PFSK-1 (cell line): ENCODE results near the gene CUX1.

Experiments
- FOXP2 ChIP-seq: optimal IDR thresholded peaks from 2 replicates; pipeline ENCODE3; 2011; ENCODE audit warnings: borderline replicate concordance, control low read depth, inconsistent platforms; ENCODE audit not compliant: insufficient read depth; ENCODE audit errors: extremely low read length, extremely low read depth
- POLR2AphosphoS5 ChIP-seq: IDR thresholded peaks from 2 replicates; pipeline ENCODE4 v1.6.1; 2012; ENCODE audit warnings: low read depth, mild to moderate bottlenecking, control low read depth, low read length, moderate library complexity
- REST ChIP-seq, 2 experiments: IDR thresholded peaks; 2 replicates each; pipeline versions ENCODE4 v1.6.1 to v1.8.0; 2011 to 2012; ENCODE audit warnings: low read depth in 2 of 2, low read length in 2 of 2, control low read depth in 1 of 2, inconsistent platforms in 1 of 2, mild to moderate bottlenecking in 1 of 2, moderate library complexity in 1 of 2; ENCODE audit not compliant: insufficient read depth in 1 of 2
- SIN3A ChIP-seq: IDR thresholded peaks from 2 replicates; pipeline ENCODE4 v1.6.1; 2012; ENCODE audit warnings: mild to moderate bottlenecking, low read length, moderate library complexity, borderline replicate concordance; ENCODE audit not compliant: insufficient read depth
- TAF1 ChIP-seq: IDR thresholded peaks from 2 replicates; pipeline ENCODE4 v1.6.1; 2012; ENCODE audit warnings: low read length, control low read depth, borderline replicate concordance; ENCODE audit not compliant: insufficient read depth

Gene CUX1

DNA sequence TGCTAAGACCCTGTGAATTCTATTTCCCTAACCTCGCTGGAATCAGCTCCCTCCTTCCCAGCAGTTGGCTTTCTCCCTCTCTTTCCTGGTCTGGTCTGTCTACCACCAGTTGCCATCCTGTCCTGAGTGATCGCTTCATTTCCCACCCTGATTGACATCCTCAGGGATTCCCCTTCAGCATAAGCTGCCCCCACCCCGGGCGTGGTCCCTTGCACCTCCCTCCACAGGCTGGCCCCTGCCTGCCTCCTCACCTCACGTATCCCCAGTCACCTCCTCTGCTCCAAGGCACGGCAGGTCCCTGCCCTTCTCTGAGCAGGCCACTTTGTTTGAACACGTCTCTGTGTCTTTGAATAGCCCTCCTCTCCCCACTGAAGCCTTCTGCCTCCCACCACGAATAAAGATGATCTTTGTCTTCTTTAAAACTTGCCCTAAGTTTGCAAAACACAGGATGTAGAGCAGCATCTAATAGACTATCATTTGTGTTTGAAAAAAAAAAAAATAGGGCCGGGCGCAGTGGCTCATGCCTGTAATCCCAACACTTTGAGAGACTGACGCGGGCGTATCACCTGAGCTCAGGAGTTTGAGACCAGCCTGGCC lies 233.5 kb downstream of the CUX1 start:
- TF ChIP-seq REST (IDR thresholded peaks at IDR 0.05; ENCODE audit: insufficient read depth in 1 of 2, low read depth in 2 of 2, low read length in 2 of 2) (no peak), FOXP2 (no peak), TAF1 (no peak), SIN3A (no peak), POLR2AphosphoS5 (no peak)

DNA sequence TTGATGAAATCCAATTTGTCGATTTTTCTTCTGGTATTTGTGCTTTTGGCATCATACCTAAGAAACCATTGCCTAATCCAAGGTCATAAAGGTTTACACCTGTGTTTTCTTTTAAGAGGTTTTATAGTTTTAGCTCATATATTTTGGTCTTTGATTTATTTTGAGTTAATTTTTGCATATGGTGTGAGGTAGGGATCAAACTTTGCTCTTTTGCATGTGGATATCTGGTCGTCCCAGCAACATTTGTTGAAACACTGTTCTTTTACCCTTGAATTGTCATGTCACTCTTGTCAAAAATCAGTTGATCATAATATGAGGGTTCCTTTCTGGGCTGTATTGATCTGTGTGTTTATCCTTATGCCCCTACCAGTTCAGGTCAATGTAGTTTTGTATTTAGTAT lies 236.7 kb downstream of the CUX1 start:
- TF ChIP-seq TAF1 = no peak
- TF ChIP-seq POLR2AphosphoS5 = no peak
- no peak for TF ChIP-seq FOXP2
- no peak for TF ChIP-seq REST (IDR thresholded peaks at IDR 0.05; ENCODE audit: insufficient read depth in 1 of 2, low read depth in 2 of 2, low read length in 2 of 2)
- no peak for TF ChIP-seq SIN3A

- no peak for TF ChIP-seq FOXP2
- TF ChIP-seq SIN3A = no peak
- TF ChIP-seq TAF1 = no peak
- no peak for TF ChIP-seq POLR2AphosphoS5
- TF ChIP-seq REST (IDR thresholded peaks at IDR 0.05; ENCODE audit: insufficient read depth in 1 of 2, low read depth in 2 of 2, low read length in 2 of 2) = no peak
Observed at GRCh38 chr7:102055181-102055976, 238.0 kb downstream of the CUX1 start.

DNA sequence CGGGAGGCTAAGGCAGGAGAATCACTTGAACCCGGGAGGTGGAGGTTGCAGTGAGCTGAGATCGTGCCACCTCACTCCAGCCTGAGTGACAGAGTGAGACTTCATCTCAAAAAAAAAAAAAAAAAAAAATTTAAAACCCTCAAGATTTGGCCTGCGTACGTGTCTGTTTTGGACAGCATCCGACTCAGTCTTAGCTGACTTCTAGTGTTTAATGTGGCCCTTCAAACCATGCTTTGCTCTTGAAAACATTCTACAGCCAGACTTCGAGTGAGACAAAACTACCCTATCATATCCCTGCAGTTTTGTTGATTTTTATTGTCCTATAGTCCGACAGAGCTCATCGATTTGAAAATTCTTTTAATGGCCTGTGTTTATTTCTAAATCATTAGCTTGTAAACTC lies 242.1 kb downstream of the CUX1 start:
- TF ChIP-seq REST (IDR thresholded peaks at IDR 0.05; ENCODE audit: insufficient read depth in 1 of 2, low read depth in 2 of 2, low read length in 2 of 2) (no peak), TAF1 (no peak)
